ENCODE data around the gene FAM13A.

FAM13A gene

DNA sequence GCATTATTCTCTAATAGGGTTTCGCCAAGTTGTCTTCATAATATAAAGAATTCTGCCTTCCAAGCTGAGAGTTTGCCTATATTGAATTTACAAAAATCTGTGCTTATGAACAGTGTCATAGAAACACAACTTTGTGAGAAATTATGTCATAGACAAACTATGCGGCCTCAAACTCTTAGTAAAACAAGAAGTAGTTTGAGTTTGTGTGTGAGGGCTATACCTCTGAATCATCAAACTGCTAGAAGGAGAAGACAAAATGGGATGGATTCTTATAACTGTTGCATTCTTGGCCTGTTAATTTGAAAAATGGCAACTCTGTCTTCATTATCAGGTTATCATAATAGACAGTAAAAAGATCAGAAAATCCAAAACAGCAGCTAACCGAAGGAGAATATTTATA, 313.3 kb downstream of the FAM13A start:
- CTCF ChIA-PET: no interaction called here
- Histone ChIP-seq H3K4me1 (ENCODE audit: control insufficient read depth, insufficient read depth, low read length) (no peaks in the 10 kb centered on the region), H3K9me3 (ENCODE audit: control insufficient read depth, insufficient read depth, low read depth, low read length) (no peaks in the 10 kb centered on the region), H3K36me3 (ENCODE audit: control insufficient read depth in 2 of 2, insufficient read depth in 1 of 2, low read length in 2 of 2) (peaks cover 0 to 39% of the 10 kb centered on the region in 2 experiments; a peak in 1 of 3 replicates), H3K27ac (ENCODE audit: extremely low read depth, low read depth, low read length) (no peak overlapping the region), H3K4me3 (ENCODE audit: low read depth, low read length) (no peak overlapping the region)
- TF ChIP-seq SP3 (tag by site-specific recombination; IDR thresholded peaks at IDR 0.05) (no peak), ZNF558 (tag by site-specific recombination; IDR thresholded peaks at IDR 0.05) (no peak), ZNF707 (tag by site-specific recombination; IDR thresholded peaks at IDR 0.05) (no peak), PRDM4 (tag by site-specific recombination; IDR thresholded peaks at IDR 0.05) (no peak), ZNF2 (tag by site-specific recombination; IDR thresholded peaks at IDR 0.05) (no peak), CTCF (tag by site-specific recombination; IDR thresholded peaks at IDR 0.05) (no peak), YY1 (tag by site-specific recombination; IDR thresholded peaks at IDR 0.05) (no peak), KLF10 (tag by site-specific recombination; IDR thresholded peaks at IDR 0.05) (no peak), REST (tag by site-specific recombination; IDR thresholded peaks at IDR 0.05) (no peak), INSM2 (tag by site-specific recombination; IDR thresholded peaks at IDR 0.05) (no peak)
- TF ChIP-seq, protein P1, sequence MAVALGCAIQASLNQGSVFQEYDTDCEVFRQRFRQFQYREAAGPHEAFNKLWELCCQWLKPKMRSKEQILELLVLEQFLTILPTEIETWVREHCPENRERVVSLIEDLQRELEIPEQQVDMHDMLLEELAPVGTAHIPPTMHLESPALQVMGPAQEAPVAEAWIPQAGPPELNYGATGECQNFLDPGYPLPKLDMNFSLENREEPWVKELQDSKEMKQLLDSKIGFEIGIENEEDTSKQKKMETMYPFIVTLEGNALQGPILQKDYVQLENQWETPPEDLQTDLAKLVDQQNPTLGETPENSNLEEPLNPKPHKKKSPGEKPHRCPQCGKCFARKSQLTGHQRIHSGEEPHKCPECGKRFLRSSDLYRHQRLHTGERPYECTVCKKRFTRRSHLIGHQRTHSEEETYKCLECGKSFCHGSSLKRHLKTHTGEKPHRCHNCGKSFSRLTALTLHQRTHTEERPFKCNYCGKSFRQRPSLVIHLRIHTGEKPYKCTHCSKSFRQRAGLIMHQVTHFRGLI (tag by site-specific recombination; IDR thresholded peaks at IDR 0.05): no peak
- POLR2A ChIA-PET: no interaction called here

DNA sequence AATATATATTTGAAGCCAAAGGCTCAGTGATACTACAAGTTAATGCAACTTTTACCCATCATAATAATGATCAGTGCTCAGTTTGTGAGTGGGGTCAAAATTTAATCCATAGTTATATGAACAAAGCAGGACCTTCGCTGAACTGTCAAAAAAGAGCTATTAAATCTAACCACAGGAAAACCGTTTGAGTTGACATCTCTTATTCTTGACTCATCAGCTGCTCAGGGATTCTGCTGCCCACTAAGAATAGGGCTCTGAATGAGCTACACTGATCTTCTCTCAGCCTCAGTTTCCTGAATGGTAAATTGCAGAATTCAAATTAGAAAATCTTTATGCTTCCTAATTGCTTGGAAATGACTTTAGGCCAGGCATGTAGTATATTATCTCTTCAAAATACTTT, 314.4 kb downstream of the FAM13A start:
- no peak overlapping the region for H3K27ac ChIP-seq (ENCODE audit: extremely low read depth, low read depth, low read length)
- ChIA-PET POLR2A (no interaction called here), CTCF (no interaction called here)
- no peak overlapping the region for H3K4me3 ChIP-seq (ENCODE audit: low read depth, low read length)
- no peaks in the 10 kb centered on the region for H3K4me1 ChIP-seq (ENCODE audit: control insufficient read depth, insufficient read depth, low read length)
- H3K36me3 ChIP-seq (ENCODE audit: control insufficient read depth in 2 of 2, insufficient read depth in 1 of 2, low read length in 2 of 2): peaks cover 0 to 41% of the 10 kb centered on the region in 2 experiments; a peak in 1 of 3 replicates
- no peaks in the 10 kb centered on the region for H3K9me3 ChIP-seq (ENCODE audit: control insufficient read depth, insufficient read depth, low read depth, low read length)
- TF ChIP-seq ZNF274 (IDR thresholded peaks at IDR 0.05; ENCODE audit: low read length) (no peak), ZNF274 (tag by site-specific recombination; IDR thresholded peaks at IDR 0.05; ENCODE audit: borderline replicate concordance) (no peak), TSHZ1 (tag by site-specific recombination; IDR thresholded peaks at IDR 0.05; ENCODE audit: borderline replicate concordance) (no peak), ZBTB21 (tag by site-specific recombination; IDR thresholded peaks at IDR 0.05) (no peak), IKZF3 (tag by site-specific recombination; IDR thresholded peaks at IDR 0.05) (no peak), ZNF114 (tag by site-specific recombination; IDR thresholded peaks at IDR 0.05) (no peak), ZNF2 (tag by site-specific recombination; IDR thresholded peaks at IDR 0.05) (no peak), ZNF501 (tag by site-specific recombination; IDR thresholded peaks at IDR 0.05) (no peak), ZNF623 (tag by site-specific recombination; IDR thresholded peaks at IDR 0.05) (no peak), ZNF335 (tag by site-specific recombination; conservative IDR thresholded peaks at IDR 0.05) (no peak)
